GM18520 (cell line): ENCODE measurements around the gene CACTIN.
"Not testable (repeated sequence)": the region's sequence is repeated elsewhere in the genome, so short reads cannot be mapped to it uniquely, and the experiment has no call there.

Source experiments
- ATAC-seq: cut with Tn5 transposase; IDR thresholded peaks from one replicate; pipeline ENCODE4 v1.9.1; 2021; ENCODE audit not compliant: unreplicated experiment

Gene CACTIN

GRCh38 chr19:3572132-3572854 is 54.3 kb downstream of the CACTIN start:
- ATAC-seq, result peak; percentile 96

- no peak for ATAC-seq
These were observed 56.0 kb downstream of the CACTIN start for GRCh38 chr19:3570606-3571011.

GRCh38 chr19:3570042-3570441 is 56.5 kb downstream of the CACTIN start:
- not testable (repeated sequence) for ATAC-seq

- ATAC-seq, result no peak
These were observed 61.5 kb downstream of the CACTIN start for GRCh38 chr19:3565139-3565538.

GRCh38 chr19:3563709-3564524 is 62.7 kb downstream of the CACTIN start:
- ATAC-seq, result no peak
